Fibroblast of the aortic adventitia (primary cell): Measurements from ENCODE around the gene TMCC1. TPM values are rescaled to one million over a fixed set of nuclear protein-coding genes. Genes with fewer than 3 reads are reported as not detected.

Experiments
- DNase-seq: peaks from one replicate; pipeline ENCODE4 v3.0.0-alpha.2; 2010; ENCODE audit warnings: low read depth
- H3K4me3 ChIP-seq: 2 replicates; pipeline ENCODE4 v1.5.1; 2011; ENCODE audit warnings: low read depth, mild to moderate bottlenecking, control low read depth, low read length, moderate library complexity
- total RNA-seq: library from RNA; depleted of rRNA; stranded (reverse); fragments of >200 nt; gene quantifications from 2 replicates; pipeline ENCODE4 v1.2.3, GENCODE V29; 2012; ENCODE audit warnings: low replicate concordance
- TF ChIP-seq, protein P1 (sequence below): IDR thresholded peaks from 2 replicates; pipeline ENCODE4 v1.5.1; 2011; ENCODE audit warnings: mild to moderate bottlenecking, low read length, control low read depth, inconsistent platforms; ENCODE audit not compliant: insufficient read depth

TMCC1 gene
- total RNA-seq, 1 donor, result 16.9 TPM

DNA sequence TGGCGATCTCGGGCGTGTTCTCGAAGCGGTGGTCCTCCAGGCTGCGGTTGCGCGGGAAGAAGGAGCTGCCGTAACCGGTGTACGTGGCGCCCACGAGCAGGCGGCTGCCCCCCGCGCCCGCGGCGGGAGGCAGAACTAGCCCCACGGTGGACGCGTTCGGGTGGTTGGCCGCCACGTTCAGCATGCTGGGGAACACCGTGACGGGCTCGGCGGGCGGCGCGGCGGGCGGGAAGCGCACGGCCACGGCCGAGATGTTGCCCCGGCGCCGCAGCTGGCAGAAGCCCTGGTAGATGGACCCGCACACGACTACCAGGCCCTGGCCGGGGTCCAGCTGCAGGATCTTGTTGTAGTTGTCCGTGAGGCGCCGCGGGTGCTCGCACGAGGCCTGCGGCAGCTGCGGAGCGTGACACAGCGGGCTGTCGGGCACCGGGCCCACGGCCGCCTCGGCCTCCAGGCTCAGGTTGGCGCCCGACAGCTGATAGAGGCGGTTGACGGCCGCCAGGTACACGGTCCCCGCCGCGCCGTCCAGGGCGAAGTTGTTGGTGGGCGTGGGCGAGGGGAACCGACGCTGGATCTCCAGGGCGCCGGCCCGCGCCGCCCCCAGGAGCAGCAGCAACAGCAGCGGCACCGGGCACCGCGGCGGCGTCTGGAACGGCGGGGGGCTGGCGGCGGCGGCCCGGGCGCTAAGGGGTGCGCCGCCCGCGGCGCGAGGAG is 287.4 kb downstream of the TMCC1 start:
- TF ChIP-seq, protein P1, sequence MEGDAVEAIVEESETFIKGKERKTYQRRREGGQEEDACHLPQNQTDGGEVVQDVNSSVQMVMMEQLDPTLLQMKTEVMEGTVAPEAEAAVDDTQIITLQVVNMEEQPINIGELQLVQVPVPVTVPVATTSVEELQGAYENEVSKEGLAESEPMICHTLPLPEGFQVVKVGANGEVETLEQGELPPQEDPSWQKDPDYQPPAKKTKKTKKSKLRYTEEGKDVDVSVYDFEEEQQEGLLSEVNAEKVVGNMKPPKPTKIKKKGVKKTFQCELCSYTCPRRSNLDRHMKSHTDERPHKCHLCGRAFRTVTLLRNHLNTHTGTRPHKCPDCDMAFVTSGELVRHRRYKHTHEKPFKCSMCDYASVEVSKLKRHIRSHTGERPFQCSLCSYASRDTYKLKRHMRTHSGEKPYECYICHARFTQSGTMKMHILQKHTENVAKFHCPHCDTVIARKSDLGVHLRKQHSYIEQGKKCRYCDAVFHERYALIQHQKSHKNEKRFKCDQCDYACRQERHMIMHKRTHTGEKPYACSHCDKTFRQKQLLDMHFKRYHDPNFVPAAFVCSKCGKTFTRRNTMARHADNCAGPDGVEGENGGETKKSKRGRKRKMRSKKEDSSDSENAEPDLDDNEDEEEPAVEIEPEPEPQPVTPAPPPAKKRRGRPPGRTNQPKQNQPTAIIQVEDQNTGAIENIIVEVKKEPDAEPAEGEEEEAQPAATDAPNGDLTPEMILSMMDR, result no peak
- peak; percentile 46 for DNase-seq
- H3K4me3 ChIP-seq, result peak overlapping the region; percentile 88

DNA sequence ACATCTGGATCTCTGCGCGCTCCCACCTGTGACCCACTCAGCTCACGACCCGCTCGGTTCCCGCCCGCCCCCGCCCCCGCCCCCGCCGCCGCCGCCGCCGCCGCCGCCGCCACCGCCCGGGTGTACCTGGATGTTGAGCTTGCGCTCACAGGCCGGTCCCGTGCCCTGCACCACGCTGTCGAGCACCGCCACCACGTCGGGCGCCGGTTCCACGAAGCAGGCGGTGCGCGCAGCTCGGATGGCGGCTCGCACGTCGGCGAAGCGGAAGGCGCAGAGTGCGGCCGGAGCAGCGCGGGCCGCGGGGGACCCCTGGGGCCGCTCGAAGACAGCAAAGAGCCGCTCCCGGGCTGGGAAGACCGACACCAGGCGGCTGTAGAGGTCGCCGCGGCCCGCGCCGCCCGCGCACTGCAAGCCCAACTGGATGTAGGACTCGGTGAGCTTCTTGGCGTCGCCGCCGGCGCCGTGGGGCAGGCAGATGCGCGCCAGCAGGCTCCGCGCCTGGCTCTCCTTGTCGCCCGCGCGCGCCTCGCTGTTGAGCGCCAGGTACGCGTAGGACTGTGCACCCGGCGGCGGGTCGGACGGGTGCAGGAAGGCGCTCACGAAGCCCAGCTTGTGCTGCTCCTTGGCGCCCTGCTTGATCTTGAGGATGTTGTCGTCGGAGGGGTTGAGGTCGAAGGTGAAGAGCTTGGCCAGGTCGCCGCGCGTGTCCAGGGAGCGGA is 288.1 kb downstream of the TMCC1 start:
- peak overlapping the region; percentile 88 for H3K4me3 ChIP-seq
- TF ChIP-seq, protein P1, result no peak
- DNase-seq, result peak; percentile 48

DNA sequence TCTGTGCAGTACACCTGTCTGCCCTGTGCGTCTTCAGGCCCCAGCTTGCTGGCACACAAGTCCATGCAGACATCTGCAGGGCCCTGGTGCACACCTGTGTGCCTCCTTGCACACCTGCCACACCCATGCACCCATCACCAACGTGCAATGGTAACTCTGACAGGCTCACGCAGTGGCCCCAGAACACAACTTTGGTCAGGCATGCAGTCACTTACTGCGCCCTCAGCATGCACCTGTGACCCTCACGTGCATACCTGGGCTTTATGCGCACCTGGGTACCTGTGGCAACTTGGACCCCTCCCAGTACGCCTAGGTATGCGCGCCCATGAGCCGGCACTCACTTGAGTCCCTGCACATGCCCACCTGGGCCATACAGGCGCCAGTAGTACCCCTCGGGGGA is 288.7 kb downstream of the TMCC1 start:
- DNase-seq, result no peak
- H3K4me3 ChIP-seq, result peak overlapping the region; percentile 88
- TF ChIP-seq, protein P1, result no peak

DNA sequence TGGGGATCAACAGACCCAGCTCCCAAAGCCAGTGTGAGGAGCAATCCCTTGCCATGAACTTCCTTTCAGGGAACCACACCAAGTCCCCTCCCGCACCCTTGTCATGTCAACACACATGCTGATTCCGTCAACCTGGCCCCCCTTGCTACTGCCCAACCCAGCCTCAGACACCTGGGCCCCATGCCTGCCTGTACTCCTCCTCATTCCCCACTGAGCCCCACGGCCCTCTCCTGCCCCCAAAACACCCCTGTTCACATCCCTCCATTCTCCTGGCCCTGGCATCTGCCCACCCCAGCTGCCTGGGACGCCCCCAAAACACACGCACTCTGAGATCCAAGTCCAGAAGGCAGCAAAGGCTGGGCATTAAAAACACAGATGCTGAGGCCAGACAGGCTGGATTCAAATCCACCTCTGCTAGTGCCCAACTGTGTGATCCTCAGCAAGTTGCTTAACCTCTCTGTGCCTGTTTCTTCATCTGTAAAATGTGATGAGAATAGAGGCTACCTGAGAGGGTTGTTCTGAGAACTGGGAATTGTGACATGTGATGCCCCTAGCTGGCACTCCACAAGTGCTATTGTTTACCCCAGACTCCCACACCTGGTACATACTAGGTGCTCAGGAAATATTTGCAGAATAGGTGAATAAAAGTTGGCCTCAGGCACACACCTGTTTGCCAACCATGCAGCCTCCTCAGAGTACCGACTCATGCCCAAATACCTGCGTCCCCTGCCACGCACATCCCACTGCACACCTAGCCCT is 289.3 kb downstream of the TMCC1 start:
- H3K4me3 ChIP-seq, result peak overlapping the region; percentile 88
- TF ChIP-seq, protein P1, result no peak
- peak; percentile 8 for DNase-seq

DNA sequence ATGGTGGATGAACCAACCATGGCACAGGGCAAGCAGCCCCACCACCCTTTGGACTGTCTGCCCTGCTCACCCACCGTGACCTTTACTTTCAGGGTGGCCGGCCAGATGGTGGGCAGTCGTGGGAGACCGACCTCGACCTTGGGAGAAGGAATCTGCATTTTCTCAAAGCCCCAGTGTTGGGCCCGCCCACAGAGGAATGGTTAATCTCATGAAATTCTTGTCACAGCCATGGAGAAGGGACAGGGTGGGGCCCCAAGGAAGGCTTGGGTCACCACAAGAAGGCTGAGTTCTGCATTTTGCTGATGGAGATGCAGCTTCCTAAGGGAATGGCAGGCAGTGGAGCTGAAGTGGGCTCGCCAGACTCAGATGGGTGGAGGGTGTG is 290.0 kb downstream of the TMCC1 start:
- TF ChIP-seq, protein P1, result no peak
- DNase-seq, result no peak
- peak overlapping the region; percentile 88 for H3K4me3 ChIP-seq

DNA sequence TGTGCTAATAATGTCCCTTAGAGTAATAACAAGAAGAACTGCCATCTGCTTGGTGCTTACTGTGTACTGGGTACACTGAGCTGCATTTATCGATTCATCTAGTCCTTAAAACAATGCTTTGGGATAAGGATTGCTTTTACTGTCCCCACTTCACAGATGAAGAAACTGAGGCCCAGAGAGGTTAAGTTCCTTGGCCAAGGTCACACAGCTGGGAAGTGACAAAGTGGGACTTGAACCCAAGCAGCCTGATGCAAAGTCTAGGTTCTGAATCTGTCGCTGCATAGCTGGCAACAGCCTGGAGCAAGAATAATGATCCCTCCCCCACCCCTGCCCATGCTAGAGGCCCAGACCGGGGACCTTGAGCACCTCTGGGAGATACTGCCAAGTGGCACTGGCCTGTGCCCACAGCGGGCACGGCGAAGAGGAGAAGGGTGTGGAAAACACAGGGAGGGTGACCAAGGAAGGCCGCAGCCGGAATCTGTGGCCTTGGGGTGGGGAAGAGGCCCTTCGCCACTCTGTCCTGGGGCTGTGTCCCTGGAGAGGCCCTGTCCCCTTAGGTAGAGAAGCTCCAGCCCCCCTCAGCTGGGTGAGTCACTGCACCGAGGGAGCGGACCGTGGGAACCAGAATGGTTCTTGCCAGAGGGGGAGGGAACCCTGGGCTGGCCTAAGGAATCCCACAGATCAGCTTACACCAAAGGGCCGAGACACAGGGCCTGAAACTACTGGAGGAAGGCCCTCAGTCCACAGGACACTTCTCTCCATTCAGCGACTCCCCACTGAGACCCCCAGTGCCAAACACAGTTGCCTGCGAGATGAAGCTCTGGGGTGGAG is 290.6 kb downstream of the TMCC1 start:
- peak overlapping the region; percentile 88 for H3K4me3 ChIP-seq
- DNase-seq, result peak; percentile 88
- TF ChIP-seq, protein P1, result no peak
